ENCODE results near the gene NACAD.

The NACAD gene

DNA sequence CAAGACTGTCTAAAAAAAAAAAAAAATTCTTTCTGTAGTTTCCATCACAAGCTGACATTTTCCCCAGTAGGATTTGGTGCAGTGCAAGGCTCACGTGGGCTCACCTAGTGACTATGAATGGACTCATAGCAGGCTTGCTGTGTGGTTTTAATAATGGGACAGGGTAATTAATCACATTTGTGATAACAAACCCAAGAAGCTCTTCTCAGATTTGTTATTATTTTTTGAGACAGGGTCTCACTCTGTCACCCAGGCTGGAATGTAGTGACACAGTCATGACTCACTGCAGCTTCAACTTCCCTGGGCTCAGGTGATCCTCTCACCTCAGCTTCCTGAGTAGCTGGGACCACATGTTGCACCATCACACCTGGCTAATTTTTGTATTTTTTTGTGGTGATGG, 40.0 kb downstream of the NACAD start:
- TF ChIP-seq, protein P1, sequence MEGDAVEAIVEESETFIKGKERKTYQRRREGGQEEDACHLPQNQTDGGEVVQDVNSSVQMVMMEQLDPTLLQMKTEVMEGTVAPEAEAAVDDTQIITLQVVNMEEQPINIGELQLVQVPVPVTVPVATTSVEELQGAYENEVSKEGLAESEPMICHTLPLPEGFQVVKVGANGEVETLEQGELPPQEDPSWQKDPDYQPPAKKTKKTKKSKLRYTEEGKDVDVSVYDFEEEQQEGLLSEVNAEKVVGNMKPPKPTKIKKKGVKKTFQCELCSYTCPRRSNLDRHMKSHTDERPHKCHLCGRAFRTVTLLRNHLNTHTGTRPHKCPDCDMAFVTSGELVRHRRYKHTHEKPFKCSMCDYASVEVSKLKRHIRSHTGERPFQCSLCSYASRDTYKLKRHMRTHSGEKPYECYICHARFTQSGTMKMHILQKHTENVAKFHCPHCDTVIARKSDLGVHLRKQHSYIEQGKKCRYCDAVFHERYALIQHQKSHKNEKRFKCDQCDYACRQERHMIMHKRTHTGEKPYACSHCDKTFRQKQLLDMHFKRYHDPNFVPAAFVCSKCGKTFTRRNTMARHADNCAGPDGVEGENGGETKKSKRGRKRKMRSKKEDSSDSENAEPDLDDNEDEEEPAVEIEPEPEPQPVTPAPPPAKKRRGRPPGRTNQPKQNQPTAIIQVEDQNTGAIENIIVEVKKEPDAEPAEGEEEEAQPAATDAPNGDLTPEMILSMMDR (IDR thresholded peaks at IDR 0.05; ENCODE audit: extremely low read depth, missing control alignments) = no peak
- DNase-seq (ENCODE audit: low spot score) = no peak

GRCh38 chr7:45044338-45044737, 44.4 kb downstream of the NACAD start:
- no peak for DNase-seq (ENCODE audit: low spot score)
- TF ChIP-seq, protein P1 (IDR thresholded peaks at IDR 0.05; ENCODE audit: extremely low read depth, missing control alignments) = no peak

GRCh38 chr7:45039106-45039505, 49.7 kb downstream of the NACAD start:
- DNase-seq (ENCODE audit: low spot score) = no peak
- TF ChIP-seq, protein P1 (IDR thresholded peaks at IDR 0.05; ENCODE audit: extremely low read depth, missing control alignments) = no peak

DNA sequence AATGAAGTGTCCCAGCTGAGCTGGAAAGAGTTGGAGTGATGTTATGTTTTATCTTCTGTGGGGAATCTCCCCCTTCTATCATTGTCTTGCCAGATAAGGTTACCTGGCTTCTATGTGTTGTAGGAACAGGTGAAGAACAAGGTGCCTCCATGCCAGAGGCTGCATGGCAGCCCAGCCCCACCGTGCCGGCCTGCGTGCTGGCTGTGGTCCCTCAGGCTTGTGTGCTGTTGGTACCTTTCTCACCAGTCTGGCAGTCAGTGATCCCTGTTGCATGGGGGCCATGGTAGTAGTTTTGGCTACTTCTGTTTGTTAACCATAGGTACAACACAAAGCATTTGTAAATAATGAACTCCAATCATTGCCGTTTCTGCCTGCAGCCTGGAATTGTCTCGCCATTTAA, 50.9 kb downstream of the NACAD start:
- no peak for DNase-seq (ENCODE audit: low spot score)
- TF ChIP-seq, protein P1 (IDR thresholded peaks at IDR 0.05; ENCODE audit: extremely low read depth, missing control alignments) = no peak

GRCh38 chr7:45036796-45037195, 52.0 kb downstream of the NACAD start:
- TF ChIP-seq, protein P1 (IDR thresholded peaks at IDR 0.05; ENCODE audit: extremely low read depth, missing control alignments) = no peak
- no peak for DNase-seq (ENCODE audit: low spot score)

DNA sequence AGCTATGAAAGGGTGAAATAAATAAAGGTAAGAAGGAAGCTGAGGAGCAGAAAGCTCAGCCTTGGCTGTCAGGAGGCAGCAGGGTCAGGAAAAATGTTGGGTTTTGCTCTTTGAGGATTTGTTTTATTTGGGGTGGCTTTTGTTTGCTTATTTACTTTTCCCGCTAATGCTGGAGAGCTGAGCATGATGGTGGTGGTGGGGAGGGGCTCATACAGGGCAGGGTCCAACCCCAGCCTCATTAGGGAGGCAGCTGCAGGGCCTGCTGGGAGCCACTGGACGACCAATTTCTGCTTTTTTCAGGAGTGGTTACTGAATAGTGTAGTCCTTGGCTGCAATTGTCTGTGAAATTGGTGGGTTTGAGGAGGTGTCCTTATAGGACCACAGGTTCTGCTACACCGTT, 52.5 kb downstream of the NACAD start:
- DNase-seq (ENCODE audit: low spot score) = no peak

DNA sequence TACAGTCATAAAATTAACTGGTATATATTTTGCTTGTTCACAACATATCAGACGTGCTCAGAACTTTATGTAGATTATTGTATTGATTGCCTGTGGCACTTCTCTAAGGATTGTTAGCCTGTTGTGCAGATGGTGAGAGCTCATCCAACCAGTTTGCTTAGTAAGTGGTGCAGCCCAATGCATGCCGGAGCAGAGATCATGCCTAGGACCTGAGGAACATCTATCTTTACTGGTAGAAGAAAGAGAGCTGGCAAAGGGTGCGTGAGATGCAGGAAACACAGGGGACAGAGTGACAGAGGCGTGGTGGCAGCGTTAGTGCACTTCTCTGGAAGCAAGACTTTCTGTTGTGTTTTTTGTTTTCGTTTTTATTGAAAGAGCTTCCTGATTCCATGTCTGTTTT, 52.9 kb downstream of the NACAD start:
- no peak for DNase-seq (ENCODE audit: low spot score)
- TF ChIP-seq, protein P1 (IDR thresholded peaks at IDR 0.05; ENCODE audit: extremely low read depth, missing control alignments) = no peak

More for the DNA sequence above, 52.5 kb downstream of the NACAD start:
- TF ChIP-seq, protein P1 (IDR thresholded peaks at IDR 0.05; ENCODE audit: extremely low read depth, missing control alignments) = no peak

All from GM20000 (cell line).